ENCODE data around the gene GLRX3.

DNA sequence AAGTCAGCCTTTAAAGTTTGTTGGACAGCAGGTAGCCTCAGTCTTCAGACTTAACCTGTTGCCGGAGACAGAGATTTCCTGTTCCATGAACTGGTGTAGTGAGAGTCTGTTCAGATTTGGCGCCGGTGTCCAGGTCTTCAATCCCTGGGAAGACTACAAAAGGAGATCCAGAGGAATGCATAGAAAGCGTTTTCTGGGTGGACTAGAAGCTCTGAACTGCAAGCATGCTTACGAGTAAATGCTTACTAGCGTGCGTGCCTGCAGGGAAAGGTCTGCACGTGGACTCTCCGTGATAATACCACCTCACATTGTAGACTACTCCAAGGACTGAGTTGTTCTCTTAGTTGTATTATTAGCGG is 878 bp downstream of the GLRX3 start:
- TF ChIP-seq, protein P1, sequence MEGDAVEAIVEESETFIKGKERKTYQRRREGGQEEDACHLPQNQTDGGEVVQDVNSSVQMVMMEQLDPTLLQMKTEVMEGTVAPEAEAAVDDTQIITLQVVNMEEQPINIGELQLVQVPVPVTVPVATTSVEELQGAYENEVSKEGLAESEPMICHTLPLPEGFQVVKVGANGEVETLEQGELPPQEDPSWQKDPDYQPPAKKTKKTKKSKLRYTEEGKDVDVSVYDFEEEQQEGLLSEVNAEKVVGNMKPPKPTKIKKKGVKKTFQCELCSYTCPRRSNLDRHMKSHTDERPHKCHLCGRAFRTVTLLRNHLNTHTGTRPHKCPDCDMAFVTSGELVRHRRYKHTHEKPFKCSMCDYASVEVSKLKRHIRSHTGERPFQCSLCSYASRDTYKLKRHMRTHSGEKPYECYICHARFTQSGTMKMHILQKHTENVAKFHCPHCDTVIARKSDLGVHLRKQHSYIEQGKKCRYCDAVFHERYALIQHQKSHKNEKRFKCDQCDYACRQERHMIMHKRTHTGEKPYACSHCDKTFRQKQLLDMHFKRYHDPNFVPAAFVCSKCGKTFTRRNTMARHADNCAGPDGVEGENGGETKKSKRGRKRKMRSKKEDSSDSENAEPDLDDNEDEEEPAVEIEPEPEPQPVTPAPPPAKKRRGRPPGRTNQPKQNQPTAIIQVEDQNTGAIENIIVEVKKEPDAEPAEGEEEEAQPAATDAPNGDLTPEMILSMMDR (IDR thresholded peaks at IDR 0.05): no peak
- TF ChIP-seq POLR2A (IDR thresholded peaks at IDR 0.05) (no peak), POLR2AphosphoS5 (IDR thresholded peaks at IDR 0.05) (no peak)
